Measurements from ENCODE around the gene IL12B. TPM values are rescaled to one million over a fixed set of nuclear protein-coding genes. Genes with fewer than 3 reads are reported as not detected.
A peak's percentile ranks its signal among the peaks of the same experiment; 100 is the strongest.

Gene IL12B
- polyA plus RNA-seq, 1 experiment: 0.02 TPM

DNA sequence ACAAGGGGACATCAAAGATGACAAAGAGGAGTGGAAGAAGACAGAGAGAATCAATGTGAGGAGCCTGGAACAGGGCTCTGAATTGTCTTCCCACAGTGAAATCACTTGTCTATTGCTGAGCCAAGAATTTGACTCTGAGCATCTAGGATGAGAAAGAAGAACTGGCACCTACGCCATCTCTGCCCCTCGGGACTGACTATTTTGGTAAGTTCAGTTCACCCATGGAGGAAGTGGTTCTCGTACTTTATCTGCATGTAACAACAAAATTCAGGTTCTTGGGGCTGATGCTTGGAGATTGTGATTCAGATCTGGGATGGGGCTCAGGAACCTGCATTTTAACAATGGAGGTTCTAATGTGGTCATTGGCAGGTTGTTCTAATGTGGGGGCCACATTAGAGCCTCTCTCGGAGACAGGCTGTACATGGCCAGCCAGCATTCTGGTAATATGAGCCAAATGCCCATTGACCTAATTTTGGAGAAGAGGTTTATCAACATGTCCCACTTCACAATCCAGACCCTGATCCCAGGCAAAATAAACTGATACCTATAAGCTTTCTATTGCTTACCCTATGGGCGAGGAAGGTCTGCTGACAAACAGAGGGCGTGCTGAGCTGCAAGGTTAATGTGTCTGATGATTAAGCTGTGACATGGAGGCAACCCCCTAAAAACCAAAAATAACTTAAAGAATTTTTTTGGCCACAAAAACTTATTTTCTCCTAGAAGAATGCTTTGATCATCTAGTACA is 2.7 kb upstream of the IL12B start:
- Histone ChIP-seq H3K27me3 (ENCODE audit: control insufficient read depth, insufficient read depth, low read length) (no peaks in the 10 kb centered on the region), H3K4me3 (ENCODE audit: low read depth, low read length) (no peak overlapping the region), H3K9me3 (ENCODE audit: control insufficient read depth, insufficient read depth, low read length) (no peaks in the 10 kb centered on the region; the same call in 1 of the 2 replicates), H3K27ac (ENCODE audit: low read depth, low read length) (no peak overlapping the region)
- ChIA-PET CTCF (interaction anchor here (0.6 to 1.9 kb wide), 6 partner anchors 8 to 1936 kb away, joined by 3 to 7 read pairs (median 3); partner anchors contain the start of gene ADRA1B), POLR2A (interaction anchor here (0.7 kb wide), 1 partner anchor 1066 kb away, joined by 3 read pairs; no protein-coding TSS in a partner anchor)
- no peak for DNase-seq (ENCODE audit: low read depth, low spot score)
- TF ChIP-seq, protein P1, sequence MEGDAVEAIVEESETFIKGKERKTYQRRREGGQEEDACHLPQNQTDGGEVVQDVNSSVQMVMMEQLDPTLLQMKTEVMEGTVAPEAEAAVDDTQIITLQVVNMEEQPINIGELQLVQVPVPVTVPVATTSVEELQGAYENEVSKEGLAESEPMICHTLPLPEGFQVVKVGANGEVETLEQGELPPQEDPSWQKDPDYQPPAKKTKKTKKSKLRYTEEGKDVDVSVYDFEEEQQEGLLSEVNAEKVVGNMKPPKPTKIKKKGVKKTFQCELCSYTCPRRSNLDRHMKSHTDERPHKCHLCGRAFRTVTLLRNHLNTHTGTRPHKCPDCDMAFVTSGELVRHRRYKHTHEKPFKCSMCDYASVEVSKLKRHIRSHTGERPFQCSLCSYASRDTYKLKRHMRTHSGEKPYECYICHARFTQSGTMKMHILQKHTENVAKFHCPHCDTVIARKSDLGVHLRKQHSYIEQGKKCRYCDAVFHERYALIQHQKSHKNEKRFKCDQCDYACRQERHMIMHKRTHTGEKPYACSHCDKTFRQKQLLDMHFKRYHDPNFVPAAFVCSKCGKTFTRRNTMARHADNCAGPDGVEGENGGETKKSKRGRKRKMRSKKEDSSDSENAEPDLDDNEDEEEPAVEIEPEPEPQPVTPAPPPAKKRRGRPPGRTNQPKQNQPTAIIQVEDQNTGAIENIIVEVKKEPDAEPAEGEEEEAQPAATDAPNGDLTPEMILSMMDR (IDR thresholded peaks at IDR 0.05; ENCODE audit: low read depth, low read length): no peak

GRCh38 chr5:159331093-159331973 is 1.0 kb upstream of the IL12B start:
- Histone ChIP-seq H3K4me3 (ENCODE audit: low read depth, low read length) (peak overlapping the region; percentile 49), H3K27me3 (ENCODE audit: control insufficient read depth, insufficient read depth, low read length) (no peaks in the 10 kb centered on the region), H3K9me3 (ENCODE audit: control insufficient read depth, insufficient read depth, low read length) (no peaks in the 10 kb centered on the region; the same call in 1 of the 2 replicates), H3K27ac (ENCODE audit: low read depth, low read length) (no peak overlapping the region)
- TF ChIP-seq, protein P1 (IDR thresholded peaks at IDR 0.05; ENCODE audit: low read depth, low read length): peak; percentile 70
- ChIA-PET POLR2A (no interaction called here), CTCF (interaction anchor here (0.6 to 1.9 kb wide), 8 partner anchors 10 to 708 kb away, joined by 3 to 7 read pairs (median 4); no protein-coding TSS in a partner anchor)
- no peak for DNase-seq (ENCODE audit: low read depth, low spot score)

- H3K4me3 ChIP-seq (ENCODE audit: low read depth, low read length): no peak overlapping the region
- ChIA-PET POLR2A (no interaction called here), CTCF (interaction anchor here (0.7 to 2.7 kb wide), 5 partner anchors 8 to 662 kb away, joined by 3 to 17 read pairs (median 3); no protein-coding TSS in a partner anchor)
- TF ChIP-seq, protein P1 (IDR thresholded peaks at IDR 0.05; ENCODE audit: low read depth, low read length): no peak
- no peak overlapping the region for H3K27ac ChIP-seq (ENCODE audit: low read depth, low read length)
- H3K9me3 ChIP-seq (ENCODE audit: control insufficient read depth, insufficient read depth, low read length): no peaks in the 10 kb centered on the region
- no peaks in the 10 kb centered on the region for H3K27me3 ChIP-seq (ENCODE audit: control insufficient read depth, insufficient read depth, low read length)
- DNase-seq (ENCODE audit: low read depth, low spot score): no peak
Observed at GRCh38 chr5:159324986-159325385, 5.3 kb downstream of the IL12B start.

- Histone ChIP-seq H3K27ac (ENCODE audit: low read depth, low read length) (no peak overlapping the region), H3K9me3 (ENCODE audit: control insufficient read depth, insufficient read depth, low read length) (no peaks in the 10 kb centered on the region), H3K27me3 (ENCODE audit: control insufficient read depth, insufficient read depth, low read length) (no peaks in the 10 kb centered on the region), H3K4me3 (ENCODE audit: low read depth, low read length) (no peak overlapping the region)
- TF ChIP-seq, protein P1 (IDR thresholded peaks at IDR 0.05; ENCODE audit: low read depth, low read length): no peak
- DNase-seq (ENCODE audit: low read depth, low spot score): peak; percentile 72
- ChIA-PET CTCF (interaction anchor here (0.7 to 2.7 kb wide), 5 partner anchors 7 to 663 kb away, joined by 3 to 17 read pairs (median 3); no protein-coding TSS in a partner anchor), POLR2A (interaction anchor here (0.5 kb wide), 1 partner anchor 15 kb away, joined by 3 read pairs; no protein-coding TSS in a partner anchor)
Observed at GRCh38 chr5:159324102-159324755, 6.1 kb downstream of the IL12B start.
